HepG2 (cell line): ENCODE data around the gene BEST2. TPM values are rescaled to one million over a fixed set of nuclear protein-coding genes. Genes with fewer than 3 reads are reported as not detected.

Experiments
- EP300 ChIP-seq, 3 experiments: sonication (generic) in 1 of 3; formaldehyde crosslinking in 1 of 3; IDR thresholded peaks; 2 replicates each; pipeline versions ENCODE4 v1.5.1 to v1.6.1; 2011 to 2020; ENCODE audit warnings: low read depth in 2 of 3, low read length in 2 of 3, borderline replicate concordance in 1 of 3, improper control_type of control experiment in 1 of 3, mild to moderate bottlenecking in 1 of 3, missing genetic modification reagents in 1 of 3, moderate library complexity in 1 of 3
- FOXM1 ChIP-seq: sonication (generic); formaldehyde crosslinking; IDR thresholded peaks from 2 replicates; pipeline ENCODE4 v1.5.0; 2020; ENCODE audit warnings: missing genetic modification reagents
- GLI4 ChIP-seq: sonication (generic); formaldehyde crosslinking; IDR thresholded peaks from 2 replicates; pipeline ENCODE4 v1.5.1; 2020; ENCODE audit warnings: missing genetic modification reagents, mild to moderate bottlenecking, moderate library complexity, borderline replicate concordance
- NR2F6 ChIP-seq, 2 experiments: IDR thresholded peaks; 2 replicates each; pipeline ENCODE4 v1.6.1; 2016; ENCODE audit warnings: antibody characterized with exemption in 1 of 2, mild to moderate bottlenecking in 1 of 2
- NR3C1 ChIP-seq: sonication (generic); formaldehyde crosslinking; IDR thresholded peaks from 2 replicates; pipeline ENCODE4 v1.4.0; 2020; ENCODE audit warnings: missing genetic modification reagents
- ZBTB20 ChIP-seq: sonication (generic); formaldehyde crosslinking; IDR thresholded peaks from 2 replicates; pipeline ENCODE4 v1.8.1; 2023; ENCODE audit warnings: missing genetic modification reagents, low read depth, mild to moderate bottlenecking, borderline replicate concordance
- ZNF83 ChIP-seq: sonication (generic); formaldehyde crosslinking; IDR thresholded peaks from 2 replicates; pipeline ENCODE4 v1.4.0; 2020; ENCODE audit warnings: missing genetic modification reagents, mild to moderate bottlenecking, borderline replicate concordance
- polyA plus RNA-seq, 8 experiments: library from polyadenylated mRNA; depleted of rRNA in 3 of 8; stranded (reverse) in 7 of 8; unstranded in 1 of 8; fragments of >200 nt; fragmentation: Illumina TruSeq in 4 of 8; extraction: Trizol in 4 of 8; gene quantifications; 2 replicates each; pipeline versions ENCODE4 v1.2.1 to v1.2.3, GENCODE V29; 2011 to 2016; ENCODE audit warnings: low read depth in 4 of 8, missing spikeins in 1 of 8, mixed read lengths in 1 of 8; ENCODE audit not compliant: insufficient read depth in 1 of 8
- total RNA-seq, 5 experiments: library from RNA; depleted of rRNA; stranded (reverse); fragments of >200 nt; fragmentation: Illumina TruSeq; extraction: Trizol; gene quantifications; 2 replicates each; pipeline ENCODE4 v1.2.3, GENCODE V29; 2016; ENCODE audit warnings: low read depth in 1 of 5
- TF ChIP-seq, protein P1 (sequence below): IDR thresholded peaks from 2 replicates; pipeline ENCODE4 v1.4.0; 2020; ENCODE audit warnings: mild to moderate bottlenecking, missing genetic modification reagents
- TF ChIP-seq, protein P2 (sequence below): sonication (generic); formaldehyde crosslinking; IDR thresholded peaks from 2 replicates; pipeline ENCODE4 v1.5.1; 2020; ENCODE audit warnings: missing genetic modification reagents, mild to moderate bottlenecking, borderline replicate concordance
- TF ChIP-seq, protein P3 (sequence below): sonication (generic); formaldehyde crosslinking; IDR thresholded peaks from 2 replicates; pipeline ENCODE4 v1.9.0; 2022; ENCODE audit warnings: missing genetic modification reagents, mild to moderate bottlenecking, borderline replicate concordance
- TF ChIP-seq, protein P4 (sequence below): sonication (generic); formaldehyde crosslinking; IDR thresholded peaks from 2 replicates; pipeline ENCODE4 v1.5.0; 2020; ENCODE audit warnings: mild to moderate bottlenecking, missing genetic modification reagents, moderate library complexity
- TF ChIP-seq, protein P5 (sequence below): sonication (generic); formaldehyde crosslinking; IDR thresholded peaks from 2 replicates; pipeline ENCODE4 v1.5.0; 2020; ENCODE audit warnings: missing genetic modification reagents

The BEST2 gene
- total and polyA plus RNA-seq, 2 of the 13 experiments (the other 11 are each of a cell fraction or from before 2014, with no cell fraction given): not detected

DNA sequence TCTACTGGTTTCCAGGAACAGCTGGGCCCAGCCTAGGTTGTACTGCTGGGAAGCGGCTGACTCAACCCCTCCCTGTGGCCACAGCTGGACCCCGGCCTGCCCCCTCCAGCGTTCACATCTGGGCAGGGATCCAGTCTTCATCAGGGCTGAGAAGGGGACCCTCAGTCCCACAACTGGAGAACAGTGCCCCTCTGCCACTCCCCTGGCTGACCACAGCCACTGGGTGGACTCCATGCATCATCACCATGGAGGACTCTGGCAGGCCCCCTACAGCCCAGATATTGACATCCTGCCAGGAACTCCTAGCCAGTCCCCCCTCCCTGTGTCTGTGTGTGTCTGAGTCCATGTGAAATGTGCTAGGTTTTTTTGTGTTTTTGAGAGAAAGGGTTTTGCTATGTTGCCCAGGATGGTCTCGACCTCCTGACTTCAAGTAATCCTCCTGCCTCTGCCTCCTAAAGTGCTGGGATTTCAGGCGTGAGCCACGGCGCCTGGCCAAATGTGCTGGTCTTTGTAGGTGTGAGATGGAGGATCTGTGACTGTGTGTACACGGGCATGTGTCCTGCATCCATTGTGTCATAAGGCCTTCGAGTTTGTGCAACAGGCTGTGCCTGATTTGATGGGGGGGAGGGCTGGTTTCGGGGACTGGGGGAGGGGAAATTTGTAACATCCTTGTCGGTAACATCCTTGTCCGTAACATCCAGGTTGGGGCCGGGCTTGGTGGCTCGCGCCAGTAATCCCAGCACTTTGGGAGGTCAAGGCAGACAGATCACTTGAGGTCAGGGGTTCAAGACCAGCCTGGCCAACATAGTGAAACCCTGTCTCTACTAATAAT lies 27.8 kb downstream of the BEST2 start (continued):
- TF ChIP-seq, protein P1, sequence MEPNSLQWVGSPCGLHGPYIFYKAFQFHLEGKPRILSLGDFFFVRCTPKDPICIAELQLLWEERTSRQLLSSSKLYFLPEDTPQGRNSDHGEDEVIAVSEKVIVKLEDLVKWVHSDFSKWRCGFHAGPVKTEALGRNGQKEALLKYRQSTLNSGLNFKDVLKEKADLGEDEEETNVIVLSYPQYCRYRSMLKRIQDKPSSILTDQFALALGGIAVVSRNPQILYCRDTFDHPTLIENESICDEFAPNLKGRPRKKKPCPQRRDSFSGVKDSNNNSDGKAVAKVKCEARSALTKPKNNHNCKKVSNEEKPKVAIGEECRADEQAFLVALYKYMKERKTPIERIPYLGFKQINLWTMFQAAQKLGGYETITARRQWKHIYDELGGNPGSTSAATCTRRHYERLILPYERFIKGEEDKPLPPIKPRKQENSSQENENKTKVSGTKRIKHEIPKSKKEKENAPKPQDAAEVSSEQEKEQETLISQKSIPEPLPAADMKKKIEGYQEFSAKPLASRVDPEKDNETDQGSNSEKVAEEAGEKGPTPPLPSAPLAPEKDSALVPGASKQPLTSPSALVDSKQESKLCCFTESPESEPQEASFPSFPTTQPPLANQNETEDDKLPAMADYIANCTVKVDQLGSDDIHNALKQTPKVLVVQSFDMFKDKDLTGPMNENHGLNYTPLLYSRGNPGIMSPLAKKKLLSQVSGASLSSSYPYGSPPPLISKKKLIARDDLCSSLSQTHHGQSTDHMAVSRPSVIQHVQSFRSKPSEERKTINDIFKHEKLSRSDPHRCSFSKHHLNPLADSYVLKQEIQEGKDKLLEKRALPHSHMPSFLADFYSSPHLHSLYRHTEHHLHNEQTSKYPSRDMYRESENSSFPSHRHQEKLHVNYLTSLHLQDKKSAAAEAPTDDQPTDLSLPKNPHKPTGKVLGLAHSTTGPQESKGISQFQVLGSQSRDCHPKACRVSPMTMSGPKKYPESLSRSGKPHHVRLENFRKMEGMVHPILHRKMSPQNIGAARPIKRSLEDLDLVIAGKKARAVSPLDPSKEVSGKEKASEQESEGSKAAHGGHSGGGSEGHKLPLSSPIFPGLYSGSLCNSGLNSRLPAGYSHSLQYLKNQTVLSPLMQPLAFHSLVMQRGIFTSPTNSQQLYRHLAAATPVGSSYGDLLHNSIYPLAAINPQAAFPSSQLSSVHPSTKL (CRISPR knock-in tag): peak; percentile 5; the same call in 1 of the 2 replicates
- TF ChIP-seq NR3C1 (CRISPR knock-in tag): no peak
- TF ChIP-seq EP300 (IDR thresholded peaks at IDR 0.05; ENCODE audit: low read depth in 2 of 2, low read length in 2 of 2): no peak
- 0 out of 2 replicates have a peak, but pooled peaks have one; percentile 22 for TF ChIP-seq EP300 (CRISPR knock-in tag; IDR thresholded peaks at IDR 0.05; ENCODE audit: borderline replicate concordance)
- TF ChIP-seq ZBTB20 (CRISPR knock-in tag): no peak
- TF ChIP-seq, protein P2, sequence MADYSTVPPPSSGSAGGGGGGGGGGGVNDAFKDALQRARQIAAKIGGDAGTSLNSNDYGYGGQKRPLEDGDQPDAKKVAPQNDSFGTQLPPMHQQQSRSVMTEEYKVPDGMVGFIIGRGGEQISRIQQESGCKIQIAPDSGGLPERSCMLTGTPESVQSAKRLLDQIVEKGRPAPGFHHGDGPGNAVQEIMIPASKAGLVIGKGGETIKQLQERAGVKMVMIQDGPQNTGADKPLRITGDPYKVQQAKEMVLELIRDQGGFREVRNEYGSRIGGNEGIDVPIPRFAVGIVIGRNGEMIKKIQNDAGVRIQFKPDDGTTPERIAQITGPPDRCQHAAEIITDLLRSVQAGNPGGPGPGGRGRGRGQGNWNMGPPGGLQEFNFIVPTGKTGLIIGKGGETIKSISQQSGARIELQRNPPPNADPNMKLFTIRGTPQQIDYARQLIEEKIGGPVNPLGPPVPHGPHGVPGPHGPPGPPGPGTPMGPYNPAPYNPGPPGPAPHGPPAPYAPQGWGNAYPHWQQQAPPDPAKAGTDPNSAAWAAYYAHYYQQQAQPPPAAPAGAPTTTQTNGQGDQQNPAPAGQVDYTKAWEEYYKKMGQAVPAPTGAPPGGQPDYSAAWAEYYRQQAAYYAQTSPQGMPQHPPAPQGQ (CRISPR knock-in tag): no peak
- TF ChIP-seq, protein P3, sequence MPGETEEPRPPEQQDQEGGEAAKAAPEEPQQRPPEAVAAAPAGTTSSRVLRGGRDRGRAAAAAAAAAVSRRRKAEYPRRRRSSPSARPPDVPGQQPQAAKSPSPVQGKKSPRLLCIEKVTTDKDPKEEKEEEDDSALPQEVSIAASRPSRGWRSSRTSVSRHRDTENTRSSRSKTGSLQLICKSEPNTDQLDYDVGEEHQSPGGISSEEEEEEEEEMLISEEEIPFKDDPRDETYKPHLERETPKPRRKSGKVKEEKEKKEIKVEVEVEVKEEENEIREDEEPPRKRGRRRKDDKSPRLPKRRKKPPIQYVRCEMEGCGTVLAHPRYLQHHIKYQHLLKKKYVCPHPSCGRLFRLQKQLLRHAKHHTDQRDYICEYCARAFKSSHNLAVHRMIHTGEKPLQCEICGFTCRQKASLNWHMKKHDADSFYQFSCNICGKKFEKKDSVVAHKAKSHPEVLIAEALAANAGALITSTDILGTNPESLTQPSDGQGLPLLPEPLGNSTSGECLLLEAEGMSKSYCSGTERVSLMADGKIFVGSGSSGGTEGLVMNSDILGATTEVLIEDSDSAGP (CRISPR knock-in tag): no peak
- TF ChIP-seq GLI4 (CRISPR knock-in tag): no peak
- TF ChIP-seq, protein P4, sequence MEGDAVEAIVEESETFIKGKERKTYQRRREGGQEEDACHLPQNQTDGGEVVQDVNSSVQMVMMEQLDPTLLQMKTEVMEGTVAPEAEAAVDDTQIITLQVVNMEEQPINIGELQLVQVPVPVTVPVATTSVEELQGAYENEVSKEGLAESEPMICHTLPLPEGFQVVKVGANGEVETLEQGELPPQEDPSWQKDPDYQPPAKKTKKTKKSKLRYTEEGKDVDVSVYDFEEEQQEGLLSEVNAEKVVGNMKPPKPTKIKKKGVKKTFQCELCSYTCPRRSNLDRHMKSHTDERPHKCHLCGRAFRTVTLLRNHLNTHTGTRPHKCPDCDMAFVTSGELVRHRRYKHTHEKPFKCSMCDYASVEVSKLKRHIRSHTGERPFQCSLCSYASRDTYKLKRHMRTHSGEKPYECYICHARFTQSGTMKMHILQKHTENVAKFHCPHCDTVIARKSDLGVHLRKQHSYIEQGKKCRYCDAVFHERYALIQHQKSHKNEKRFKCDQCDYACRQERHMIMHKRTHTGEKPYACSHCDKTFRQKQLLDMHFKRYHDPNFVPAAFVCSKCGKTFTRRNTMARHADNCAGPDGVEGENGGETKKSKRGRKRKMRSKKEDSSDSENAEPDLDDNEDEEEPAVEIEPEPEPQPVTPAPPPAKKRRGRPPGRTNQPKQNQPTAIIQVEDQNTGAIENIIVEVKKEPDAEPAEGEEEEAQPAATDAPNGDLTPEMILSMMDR (CRISPR knock-in tag): peak; percentile 51
- TF ChIP-seq, protein P5, sequence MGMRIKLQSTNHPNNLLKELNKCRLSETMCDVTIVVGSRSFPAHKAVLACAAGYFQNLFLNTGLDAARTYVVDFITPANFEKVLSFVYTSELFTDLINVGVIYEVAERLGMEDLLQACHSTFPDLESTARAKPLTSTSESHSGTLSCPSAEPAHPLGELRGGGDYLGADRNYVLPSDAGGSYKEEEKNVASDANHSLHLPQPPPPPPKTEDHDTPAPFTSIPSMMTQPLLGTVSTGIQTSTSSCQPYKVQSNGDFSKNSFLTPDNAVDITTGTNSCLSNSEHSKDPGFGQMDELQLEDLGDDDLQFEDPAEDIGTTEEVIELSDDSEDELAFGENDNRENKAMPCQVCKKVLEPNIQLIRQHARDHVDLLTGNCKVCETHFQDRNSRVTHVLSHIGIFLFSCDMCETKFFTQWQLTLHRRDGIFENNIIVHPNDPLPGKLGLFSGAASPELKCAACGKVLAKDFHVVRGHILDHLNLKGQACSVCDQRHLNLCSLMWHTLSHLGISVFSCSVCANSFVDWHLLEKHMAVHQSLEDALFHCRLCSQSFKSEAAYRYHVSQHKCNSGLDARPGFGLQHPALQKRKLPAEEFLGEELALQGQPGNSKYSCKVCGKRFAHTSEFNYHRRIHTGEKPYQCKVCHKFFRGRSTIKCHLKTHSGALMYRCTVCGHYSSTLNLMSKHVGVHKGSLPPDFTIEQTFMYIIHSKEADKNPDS (CRISPR knock-in tag): no peak
- TF ChIP-seq ZNF83 (CRISPR knock-in tag): no peak
- TF ChIP-seq FOXM1: no peak
- no peak for TF ChIP-seq NR2F6 (IDR thresholded peaks at IDR 0.05)
- no peak for TF ChIP-seq NR2F6 (CRISPR knock-in tag; IDR thresholded peaks at IDR 0.05)
